GM18907 (cell line): Measurements from ENCODE around the gene EIF4E1B.

Experiments used
- ATAC-seq: cut with Tn5 transposase; IDR thresholded peaks from one replicate; pipeline ENCODE4 v1.9.1; 2021; ENCODE audit warnings: mild to moderate bottlenecking, moderate library complexity; ENCODE audit not compliant: unreplicated experiment

EIF4E1B gene

GRCh38 chr5:176660860-176661641 lies 30.6 kb downstream of the EIF4E1B start:
- ATAC-seq: peak; percentile 54

- no peak for ATAC-seq
Measured at GRCh38 chr5:176661676-176662075, 31.2 kb downstream of the EIF4E1B start.

- no peak for ATAC-seq
Measured at GRCh38 chr5:176662371-176663333, 32.2 kb downstream of the EIF4E1B start.

- no peak for ATAC-seq
Measured at GRCh38 chr5:176663566-176663965, 33.1 kb downstream of the EIF4E1B start.

- ATAC-seq: no peak
Measured at GRCh38 chr5:176664479-176664878, 34.0 kb downstream of the EIF4E1B start.

- ATAC-seq: no peak
Measured at GRCh38 chr5:176664886-176665285, 34.4 kb downstream of the EIF4E1B start.

- no peak for ATAC-seq
Measured at GRCh38 chr5:176665517-176665916, 35.0 kb downstream of the EIF4E1B start.

GRCh38 chr5:176667637-176668036 lies 37.2 kb downstream of the EIF4E1B start:
- ATAC-seq: no peak

GRCh38 chr5:176670449-176670848 lies 40.0 kb downstream of the EIF4E1B start:
- ATAC-seq: no peak

GRCh38 chr5:176671399-176671798 lies 40.9 kb downstream of the EIF4E1B start:
- ATAC-seq: no peak

- no peak for ATAC-seq
Measured at GRCh38 chr5:176671890-176672747, 41.6 kb downstream of the EIF4E1B start.

GRCh38 chr5:176673651-176674583 lies 43.4 kb downstream of the EIF4E1B start:
- no peak for ATAC-seq

GRCh38 chr5:176674799-176675198 lies 44.3 kb downstream of the EIF4E1B start:
- ATAC-seq: no peak

GRCh38 chr5:176675676-176676360 lies 45.3 kb downstream of the EIF4E1B start:
- no peak for ATAC-seq

GRCh38 chr5:176676361-176676824 lies 45.9 kb downstream of the EIF4E1B start:
- ATAC-seq: peak; percentile 75

GRCh38 chr5:176677209-176677939 lies 46.9 kb downstream of the EIF4E1B start:
- ATAC-seq: no peak

- ATAC-seq: no peak
Measured at GRCh38 chr5:176678584-176678983, 48.1 kb downstream of the EIF4E1B start.
